Gastrocnemius medialis (tissue), 4 donors: ENCODE measurements around the gene GLB1L. TPM values are rescaled to one million over a fixed set of nuclear protein-coding genes. Genes with fewer than 3 reads are reported as not detected.

Source experiments
- ATAC-seq, 2 donors: fragments of 150-250 bp; one replicate each; pipeline ENCODE4 v1.9.1; 2016
- DNase-seq, 2 donors: peaks; one replicate each; pipeline ENCODE4 v3.0.0-alpha.2; 2019
- H3K27ac ChIP-seq, 4 donors: fragments of 200-600 bp; sonication (generic); 1 replicate in 1 of 4; 2 replicates in 3 of 4; pipeline ENCODE4 v1.5.1; 2016 to 2018; ENCODE audit warnings: mild to moderate bottlenecking in 2 of 4, moderate library complexity in 1 of 4
- H3K27me3 ChIP-seq, 3 donors: fragments of 200-600 bp; sonication (generic) in 2 of 3; 1 replicate in 1 of 3; 2 replicates in 2 of 3; pipeline versions ENCODE4 v1.5.1 to v1.6.0; 2016 to 2019; ENCODE audit warnings: mild to moderate bottlenecking in 1 of 3, moderate library complexity in 1 of 3
- H3K36me3 ChIP-seq, 2 donors: fragments of 200-600 bp; sonication (generic) in 1 of 2; one replicate each; pipeline ENCODE4 v1.5.1; 2017 to 2018
- H3K4me1 ChIP-seq, 2 donors: fragments of 200-600 bp; sonication (generic) in 1 of 2; one replicate each; pipeline ENCODE4 v1.5.1; 2016 to 2017; ENCODE audit warnings: mild to moderate bottlenecking in 2 of 2
- H3K4me3 ChIP-seq, 4 donors: fragments of 200-600 bp; sonication (generic) in 3 of 4; 1 replicate in 1 of 4; 2 replicates in 3 of 4; pipeline ENCODE4 v1.5.1; 2016 to 2019; ENCODE audit warnings: mild to moderate bottlenecking in 2 of 4
- H3K9me3 ChIP-seq, 3 donors: fragments of 200-600 bp; sonication (generic) in 2 of 3; 1 replicate in 1 of 3; 2 replicates in 2 of 3; pipeline ENCODE4 v1.5.1; 2016 to 2019
- CTCF ChIP-seq, 5 experiments: fragments of 450-650 bp in 3 of 5; fragments of 200-600 bp in 2 of 5; sonication (generic) in 2 of 5; IDR thresholded peaks in 4 of 5; conservative IDR thresholded peaks in 1 of 5; 1 replicate in 4 of 5; 2 replicates in 1 of 5; pipeline ENCODE4 v1.5.1; 2016 to 2019; ENCODE audit warnings: antibody characterized with exemption in 5 of 5, mild to moderate bottlenecking in 3 of 5, moderate library complexity in 3 of 5
- POLR2A ChIP-seq, 2 donors: fragments of 450-650 bp; IDR thresholded peaks; one replicate each; pipeline ENCODE4 v1.6.1; 2017; ENCODE audit warnings: antibody characterized with exemption in 2 of 2, mild to moderate bottlenecking in 2 of 2, moderate library complexity in 2 of 2
- in situ Hi-C, 4 donors: fragments of 200-750 bp; cut with MboI; loops; one replicate each; pipeline versions ENCODE4 v1.15.0 to v1.8.0; 2017; ENCODE audit warnings: low sequenced_read_pairs in 4 of 4
- intact Hi-C: fragments of 100-400 bp; cut with DNase I; formaldehyde crosslinking; loops from one replicate; pipeline ENCODE4 v1.15.1; 2023; ENCODE audit warnings: low total_unique reads
- total RNA-seq, 4 donors: library from RNA; depleted of rRNA; stranded (reverse); fragments of >200 nt; gene quantifications; one replicate each; pipeline versions ENCODE4 v1.1.0 to v1.2.3, GENCODE V29; 2016

GLB1L gene
- total RNA-seq, 4 donors from 2014 or later: 1.0 to 3.6 (median 1.3) TPM

DNA sequence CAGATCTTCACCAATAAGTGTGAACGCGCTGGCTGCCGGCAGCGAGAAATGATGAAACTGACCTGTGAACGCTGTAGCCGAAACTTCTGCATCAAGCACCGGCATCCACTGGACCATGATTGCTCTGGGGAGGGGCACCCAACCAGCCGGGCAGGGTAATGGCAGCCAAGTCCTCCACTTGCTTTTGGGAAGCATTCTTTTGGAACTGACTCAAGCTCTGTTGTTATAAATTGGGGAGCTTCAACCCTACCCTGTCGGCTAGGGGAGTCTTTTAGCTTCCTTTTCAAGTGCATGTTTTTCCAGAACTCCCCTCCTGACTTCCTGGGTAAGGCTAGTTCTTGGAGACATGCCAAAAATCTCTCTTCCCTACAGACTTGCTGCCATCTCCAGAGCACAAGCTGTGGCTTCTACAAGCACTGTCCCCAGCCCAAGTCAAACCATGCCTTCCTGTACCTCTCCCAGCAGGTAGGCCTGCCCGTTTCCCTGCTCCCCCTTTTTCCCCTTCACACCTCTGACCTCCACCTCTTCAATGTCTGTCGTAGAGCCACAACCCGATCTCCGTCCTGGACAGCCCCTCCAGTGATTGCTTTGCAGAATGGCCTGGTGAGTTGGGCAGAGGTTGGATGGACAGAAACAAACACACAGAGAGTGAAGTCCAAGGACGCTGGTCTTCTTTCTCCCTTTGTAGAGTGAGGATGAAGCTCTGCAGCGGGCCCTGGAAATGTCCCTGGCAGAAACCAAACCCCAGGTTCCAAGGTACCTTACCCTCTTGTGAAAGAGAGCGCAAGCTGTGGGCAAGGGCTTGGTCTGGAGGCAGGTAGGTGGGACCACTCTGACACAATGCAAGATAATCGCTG is 37.1 kb downstream of the GLB1L start:
- peak overlapping the region in 1 of 4 donors; percentile 71 for H3K4me3 ChIP-seq
- H3K9me3 ChIP-seq: no peaks in the 10 kb centered on the region
- intact Hi-C loops: loop anchor here (1.0 kb wide), 1 partner anchor 45 kb away; the partner anchor contains the start of genes TUBA4A and TUBA4B
- peaks cover 0 to 49% of the 10 kb centered on the region in 2 donors for H3K36me3 ChIP-seq
- H3K27ac ChIP-seq: peak overlapping the region; percentile 87 to 99 (median 98)
- DNase-seq (no peak), ATAC-seq (no peak)
- peaks cover 16 to 21% of the 10 kb centered on the region in 2 donors for H3K4me1 ChIP-seq
- in situ Hi-C loops: loop anchor here in 2 of 4 donors (5.0 kb wide), 1 partner anchor 36 kb away; the partner anchor contains the start of gene SLC23A3 (in 2 of the 2)
- TF ChIP-seq CTCF (IDR thresholded peaks at IDR 0.05 in 4 of 5, conservative IDR thresholded peaks at IDR 0.05 in 1 of 5) (no peak), POLR2A (IDR thresholded peaks at IDR 0.05) (no peak)
- H3K27me3 ChIP-seq: no peaks in the 10 kb centered on the region

- ATAC-seq (no peak), DNase-seq (no peak)
- Histone ChIP-seq H3K27me3 (no peaks in the 10 kb centered on the region), H3K9me3 (no peaks in the 10 kb centered on the region), H3K4me1 (peaks cover 16 to 21% of the 10 kb centered on the region in 2 donors), H3K4me3 (peak overlapping the region; percentile 71 to 94 (median 84)), H3K36me3 (peaks cover 0 to 41% of the 10 kb centered on the region in 2 donors), H3K27ac (peak overlapping the region; percentile 87 to 99 (median 98))
- intact Hi-C loops: loop anchor here (1.0 kb wide), 1 partner anchor 46 kb away; the partner anchor contains the start of genes TUBA4A and TUBA4B
- in situ Hi-C loops: loop anchor here in 2 of 4 donors (5.0 kb wide), 1 partner anchor 35 kb away; the partner anchor contains the start of gene SLC23A3 (in 2 of the 2)
- TF ChIP-seq POLR2A (IDR thresholded peaks at IDR 0.05) (no peak), CTCF (IDR thresholded peaks at IDR 0.05 in 4 of 5, conservative IDR thresholded peaks at IDR 0.05 in 1 of 5) (no peak)
Observed at GRCh38 chr2:219207134-219207883, 37.9 kb downstream of the GLB1L start.

- TF ChIP-seq POLR2A (IDR thresholded peaks at IDR 0.05) (peak; percentile 89 to 93), CTCF (IDR thresholded peaks at IDR 0.05 in 4 of 5, conservative IDR thresholded peaks at IDR 0.05 in 1 of 5) (peak in 4 of 5 experiments; percentile 14 to 43 (median 18))
- Histone ChIP-seq H3K27ac (peak within 1 kb of the TSS; percentile 87 to 99 (median 98)), H3K4me1 (peaks cover 16 to 21% of the 10 kb centered on the region in 2 donors), H3K27me3 (no peaks in the 10 kb centered on the region), H3K4me3 (peak within 1 kb of the TSS; percentile 71 to 94 (median 84)), H3K36me3 (peaks cover 0 to 35% of the 10 kb centered on the region in 2 donors), H3K9me3 (no peaks in the 10 kb centered on the region)
- peak; percentile 90 to 92 for DNase-seq
- peak; percentile 93 to 95 for ATAC-seq
- intact Hi-C loops (loop anchor here (1.0 kb wide), 5 partner anchors 11 to 47 kb away; partner anchors contain the start of genes ANKZF1, ATG9A, NHEJ1 and RETREG2), in situ Hi-C loops (loop anchor here in 2 of 4 donors (5.0 kb wide), 1 partner anchor 34 kb away; the partner anchor contains the start of gene SLC23A3 (in 2 of the 2))
Observed at GRCh38 chr2:219206328-219207133, 38.7 kb downstream of the GLB1L start, which contains the start of gene ZFAND2B. TSS of gene ZFAND2B (plus strand) at chr2:219206782. CDS start at chr2:219206988, 206 bp downstream.
